Endothelial cell (in vitro differentiated cells): Measurements from ENCODE around the gene OR8J1. TPM values are rescaled to one million over a fixed set of nuclear protein-coding genes. Genes with fewer than 3 reads are reported as not detected.

Source experiments
- DNase-seq: peaks from one replicate; pipeline ENCODE4 v3.0.0; 2021; ENCODE audit warnings: low spot score
- H3K27ac Mint-ChIP-seq: one replicate; pipeline ENCODE4 v1.8.0; 2021; ENCODE audit warnings: mixed read lengths, inconsistent platforms; ENCODE audit not compliant: unreplicated experiment
- H3K27me3 Mint-ChIP-seq: one replicate; pipeline ENCODE4 v1.8.0; 2021; ENCODE audit warnings: mild to moderate bottlenecking, moderate library complexity, mixed read lengths, inconsistent platforms; ENCODE audit not compliant: unreplicated experiment
- H3K36me3 Mint-ChIP-seq: one replicate; pipeline ENCODE4 v1.8.0; 2021; ENCODE audit warnings: mild to moderate bottlenecking, low read depth, mixed read lengths, inconsistent platforms; ENCODE audit not compliant: unreplicated experiment
- H3K4me1 Mint-ChIP-seq: one replicate; pipeline ENCODE4 v1.8.0; 2021; ENCODE audit warnings: mild to moderate bottlenecking, mixed read lengths, inconsistent platforms; ENCODE audit not compliant: unreplicated experiment
- H3K4me3 Mint-ChIP-seq: one replicate; pipeline ENCODE4 v1.8.0; 2021; ENCODE audit warnings: mild to moderate bottlenecking, mixed read lengths, inconsistent platforms; ENCODE audit not compliant: unreplicated experiment
- H3K9me3 Mint-ChIP-seq: one replicate; pipeline ENCODE4 v1.8.0; 2021; ENCODE audit warnings: mixed read lengths, inconsistent platforms; ENCODE audit not compliant: unreplicated experiment
- total RNA-seq: library from RNA; stranded (reverse); fragmentation: NEBNext Ultra II Directional; extraction: Animal tissue kit (Norgen Biotek cat#: 25700); gene quantifications from one replicate; pipeline ENCODE4 v1.2.1, GENCODE V29; 2021; ENCODE audit not compliant: unreplicated experiment
- TF ChIP-seq, protein P1 (sequence below): fragments of 200-600 bp; sonication (generic); IDR thresholded peaks from one replicate; pipeline ENCODE4 v1.5.0; 2021; ENCODE audit warnings: antibody characterized with exemption; ENCODE audit not compliant: unreplicated experiment

Gene OR8J1
- total RNA-seq, 1 donor from 2014 or later = not detected

GRCh38 chr11:56333156-56333555 lies 20.9 kb upstream of the OR8J1 start:
- TF ChIP-seq, protein P1, sequence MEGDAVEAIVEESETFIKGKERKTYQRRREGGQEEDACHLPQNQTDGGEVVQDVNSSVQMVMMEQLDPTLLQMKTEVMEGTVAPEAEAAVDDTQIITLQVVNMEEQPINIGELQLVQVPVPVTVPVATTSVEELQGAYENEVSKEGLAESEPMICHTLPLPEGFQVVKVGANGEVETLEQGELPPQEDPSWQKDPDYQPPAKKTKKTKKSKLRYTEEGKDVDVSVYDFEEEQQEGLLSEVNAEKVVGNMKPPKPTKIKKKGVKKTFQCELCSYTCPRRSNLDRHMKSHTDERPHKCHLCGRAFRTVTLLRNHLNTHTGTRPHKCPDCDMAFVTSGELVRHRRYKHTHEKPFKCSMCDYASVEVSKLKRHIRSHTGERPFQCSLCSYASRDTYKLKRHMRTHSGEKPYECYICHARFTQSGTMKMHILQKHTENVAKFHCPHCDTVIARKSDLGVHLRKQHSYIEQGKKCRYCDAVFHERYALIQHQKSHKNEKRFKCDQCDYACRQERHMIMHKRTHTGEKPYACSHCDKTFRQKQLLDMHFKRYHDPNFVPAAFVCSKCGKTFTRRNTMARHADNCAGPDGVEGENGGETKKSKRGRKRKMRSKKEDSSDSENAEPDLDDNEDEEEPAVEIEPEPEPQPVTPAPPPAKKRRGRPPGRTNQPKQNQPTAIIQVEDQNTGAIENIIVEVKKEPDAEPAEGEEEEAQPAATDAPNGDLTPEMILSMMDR = no peak
- H3K36me3 Mint-ChIP-seq = no peaks in the 10 kb centered on the region

GRCh38 chr11:56340289-56340688 lies 13.8 kb upstream of the OR8J1 start:
- TF ChIP-seq, protein P1 = no peak
- DNase-seq = no peak
- Mint-ChIP-seq H3K4me3 (no peak overlapping the region), H3K9me3 (no peaks in the 10 kb centered on the region), H3K27me3 (no peaks in the 10 kb centered on the region), H3K4me1 (no peaks in the 10 kb centered on the region), H3K27ac (no peak overlapping the region), H3K36me3 (no peaks in the 10 kb centered on the region)

More at GRCh38 chr11:56333156-56333555, 20.9 kb upstream of the OR8J1 start:
- H3K4me1 Mint-ChIP-seq = peaks cover 4% of the 10 kb centered on the region
- no peaks in the 10 kb centered on the region for H3K9me3 Mint-ChIP-seq
- no peaks in the 10 kb centered on the region for H3K27me3 Mint-ChIP-seq
- no peak overlapping the region for H3K4me3 Mint-ChIP-seq
- no peak overlapping the region for H3K27ac Mint-ChIP-seq
- DNase-seq = no peak

GRCh38 chr11:56345739-56346138 lies 8.4 kb upstream of the OR8J1 start, which contains the start of gene OR8K1:
TSS of gene OR8K1 (plus strand) at chr11:56346039. CDS start at chr11:56346039, 0 bp downstream.
- H3K4me3 Mint-ChIP-seq = no peak within 1 kb of the TSS
- no peaks in the 10 kb centered on the region for H3K4me1 Mint-ChIP-seq
- no peak within 1 kb of the TSS for H3K27ac Mint-ChIP-seq
- no peaks in the 10 kb centered on the region for H3K9me3 Mint-ChIP-seq
- TF ChIP-seq, protein P1 = no peak
- no peak for DNase-seq
- H3K27me3 Mint-ChIP-seq = no peaks in the 10 kb centered on the region
- H3K36me3 Mint-ChIP-seq = no peaks in the 10 kb centered on the region

- Mint-ChIP-seq H3K36me3 (no peaks in the 10 kb centered on the region), H3K27ac (no peak within 1 kb of the TSS)
- TF ChIP-seq, protein P1 = no peak
Measured at GRCh38 chr11:56375324-56375723, 21.2 kb downstream of the OR8J1 start, which contains the start of gene OR8U1. TSS of gene OR8U1 (plus strand) at chr11:56375624. CDS start at chr11:56375624, 0 bp downstream.

DNA sequence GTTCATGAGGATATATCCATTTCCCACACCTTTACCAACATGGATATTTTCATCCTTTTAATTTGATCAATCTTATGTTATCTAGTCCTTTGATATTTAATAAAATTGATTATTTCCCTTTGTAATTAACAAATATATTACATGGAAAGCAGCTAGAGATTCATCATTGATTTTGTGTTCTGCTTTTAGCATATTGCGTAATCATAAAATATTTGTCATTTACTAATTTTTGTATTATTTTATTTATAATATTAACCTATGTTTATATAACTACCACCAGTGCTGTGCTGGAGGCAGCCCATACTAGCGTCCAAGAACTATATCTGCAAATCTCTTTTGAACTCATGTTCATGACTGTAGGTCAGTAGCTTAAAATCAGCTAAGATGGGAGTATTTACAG lies 26.0 kb downstream of the OR8J1 start:
- Mint-ChIP-seq H3K27me3 (no peaks in the 10 kb centered on the region), H3K27ac (no peak overlapping the region), H3K36me3 (no peaks in the 10 kb centered on the region), H3K9me3 (no peaks in the 10 kb centered on the region), H3K4me3 (no peak overlapping the region), H3K4me1 (no peaks in the 10 kb centered on the region)
- TF ChIP-seq, protein P1 = no peak
- DNase-seq = no peak

More at GRCh38 chr11:56375324-56375723, 21.2 kb downstream of the OR8J1 start, which contains the start of gene OR8U1:
- H3K4me3 Mint-ChIP-seq = no peak within 1 kb of the TSS
- no peaks in the 10 kb centered on the region for H3K4me1 Mint-ChIP-seq
- DNase-seq = no peak
- no peaks in the 10 kb centered on the region for H3K27me3 Mint-ChIP-seq
- no peaks in the 10 kb centered on the region for H3K9me3 Mint-ChIP-seq
